SK-N-SH treated with all-trans-retinoic acid at 6 μM for 48 hours (cell line): Measurements from ENCODE around the gene GRIK4.

ENCODE experiments used
- ATAC-seq: fragments of 200-7000 bp; cut with Tn5 transposase; 3 replicates; pipeline ENCODE4 v1.9.1; 2020; ENCODE audit warnings: mild to moderate bottlenecking, moderate library complexity
- ARNTL ChIP-seq: fragments of 450-650 bp; formaldehyde crosslinking; IDR thresholded peaks from 2 replicates; pipeline ENCODE4 v1.5.0; 2020; ENCODE audit warnings: low read depth, mild to moderate bottlenecking, moderate library complexity, borderline replicate concordance
- BACH2 ChIP-seq: fragments of 250-450 bp; sonication (Bioruptor Pico); IDR thresholded peaks from 2 replicates; pipeline ENCODE4 v1.9.0; 2021; ENCODE audit warnings: mild to moderate bottlenecking, borderline replicate concordance
- CREB5 ChIP-seq: fragments of 250-450 bp; sonication (Bioruptor Pico); IDR thresholded peaks from 2 replicates; pipeline ENCODE4 v1.5.1; 2020; ENCODE audit warnings: low read depth, mild to moderate bottlenecking, moderate library complexity
- CSDC2 ChIP-seq: fragments of 250-450 bp; sonication (Bioruptor Pico); IDR thresholded peaks from 2 replicates; pipeline ENCODE4 v1.5.0; 2020; ENCODE audit warnings: mild to moderate bottlenecking, moderate library complexity
- ESRRG ChIP-seq: fragments of 250-450 bp; sonication (Bioruptor Pico); IDR thresholded peaks from 2 replicates; pipeline ENCODE4 v1.6.1; 2021; ENCODE audit warnings: mild to moderate bottlenecking
- GLIS3 ChIP-seq: fragments of 250-450 bp; sonication (Bioruptor Pico); IDR thresholded peaks from 2 replicates; pipeline ENCODE4 v1.5.0; 2020; ENCODE audit warnings: mild to moderate bottlenecking, moderate library complexity
- OSR1 ChIP-seq: fragments of 250-450 bp; sonication (Bioruptor Pico); IDR thresholded peaks from 2 replicates; pipeline ENCODE4 v1.8.0; 2022; ENCODE audit warnings: moderate library complexity, mild to moderate bottlenecking, inconsistent platforms
- PATZ1 ChIP-seq: fragments of 250-450 bp; sonication (Bioruptor Pico); IDR thresholded peaks from 2 replicates; pipeline ENCODE4 v1.8.0; 2020; ENCODE audit warnings: mild to moderate bottlenecking, moderate library complexity, borderline replicate concordance
- PPARA ChIP-seq: fragments of 250-450 bp; sonication (Bioruptor Pico); IDR thresholded peaks from 2 replicates; pipeline ENCODE4 v1.5.0; 2020; ENCODE audit warnings: mild to moderate bottlenecking, borderline replicate concordance
- SNAI2 ChIP-seq: fragments of 250-450 bp; sonication (Bioruptor Pico); IDR thresholded peaks from 2 replicates; pipeline ENCODE4 v1.5.0; 2020; ENCODE audit warnings: mild to moderate bottlenecking, moderate library complexity
- TCF4 ChIP-seq: fragments of 250-450 bp; sonication (Bioruptor Pico); IDR thresholded peaks from 2 replicates; pipeline ENCODE4 v1.8.0; 2021; ENCODE audit warnings: mild to moderate bottlenecking, moderate library complexity, borderline replicate concordance
- TOX ChIP-seq: fragments of 250-450 bp; sonication (Bioruptor Pico); IDR thresholded peaks from 2 replicates; pipeline ENCODE4 v1.8.0; 2021; ENCODE audit warnings: mild to moderate bottlenecking, moderate library complexity, borderline replicate concordance
- ZC3H10 ChIP-seq: fragments of 250-450 bp; sonication (Bioruptor Pico); IDR thresholded peaks from 2 replicates; pipeline ENCODE4 v1.5.1; 2021; ENCODE audit warnings: mild to moderate bottlenecking, moderate library complexity
- ZFP3 ChIP-seq: fragments of 250-450 bp; sonication (Bioruptor Pico); IDR thresholded peaks from 2 replicates; pipeline ENCODE4 v1.5.0; 2020; ENCODE audit warnings: mild to moderate bottlenecking, moderate library complexity
- ZFP30 ChIP-seq: fragments of 450-650 bp; formaldehyde crosslinking; IDR thresholded peaks from 2 replicates; pipeline ENCODE4 v1.5.0; 2022; ENCODE audit warnings: mild to moderate bottlenecking, moderate library complexity
- ZNF8 ChIP-seq: fragments of 450-650 bp; formaldehyde crosslinking; IDR thresholded peaks from 2 replicates; pipeline ENCODE4 v1.5.0; 2020; ENCODE audit warnings: mild to moderate bottlenecking, moderate library complexity
- TF ChIP-seq, protein P1 (sequence below): fragments of 250-450 bp; sonication (Bioruptor Pico); IDR thresholded peaks from 2 replicates; pipeline ENCODE4 v1.5.1; 2021; ENCODE audit warnings: mild to moderate bottlenecking, moderate library complexity
- TF ChIP-seq, protein P2 (sequence below): fragments of 250-450 bp; sonication (Bioruptor Pico); IDR thresholded peaks from 2 replicates; pipeline ENCODE4 v1.8.0; 2021; ENCODE audit warnings: low read depth, mild to moderate bottlenecking, moderate library complexity, borderline replicate concordance

Gene GRIK4

GRCh38 chr11:120966840-120967239, 455.3 kb downstream of the GRIK4 start:
- TF ChIP-seq TCF4 (CRISPR knock-in tag) (no peak), SNAI2 (CRISPR knock-in tag) (no peak), ARNTL (CRISPR knock-in tag) (no peak), ZC3H10 (no peak), PATZ1 (CRISPR knock-in tag) (no peak), OSR1 (CRISPR knock-in tag) (no peak)
- TF ChIP-seq, protein P1, sequence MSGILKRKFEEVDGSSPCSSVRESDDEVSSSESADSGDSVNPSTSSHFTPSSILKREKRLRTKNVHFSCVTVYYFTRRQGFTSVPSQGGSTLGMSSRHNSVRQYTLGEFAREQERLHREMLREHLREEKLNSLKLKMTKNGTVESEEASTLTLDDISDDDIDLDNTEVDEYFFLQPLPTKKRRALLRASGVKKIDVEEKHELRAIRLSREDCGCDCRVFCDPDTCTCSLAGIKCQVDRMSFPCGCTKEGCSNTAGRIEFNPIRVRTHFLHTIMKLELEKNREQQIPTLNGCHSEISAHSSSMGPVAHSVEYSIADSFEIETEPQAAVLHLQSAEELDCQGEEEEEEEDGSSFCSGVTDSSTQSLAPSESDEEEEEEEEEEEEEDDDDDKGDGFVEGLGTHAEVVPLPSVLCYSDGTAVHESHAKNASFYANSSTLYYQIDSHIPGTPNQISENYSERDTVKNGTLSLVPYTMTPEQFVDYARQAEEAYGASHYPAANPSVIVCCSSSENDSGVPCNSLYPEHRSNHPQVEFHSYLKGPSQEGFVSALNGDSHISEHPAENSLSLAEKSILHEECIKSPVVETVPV (CRISPR knock-in tag) = no peak
- no peak for ATAC-seq

GRCh38 chr11:120969993-120970392, 458.4 kb downstream of the GRIK4 start:
- ATAC-seq = no peak
- TF ChIP-seq ARNTL (CRISPR knock-in tag) (no peak), PPARA (CRISPR knock-in tag) (no peak), ZFP3 (CRISPR knock-in tag) (no peak), ESRRG (no peak), GLIS3 (no peak), OSR1 (CRISPR knock-in tag) (no peak), TOX (CRISPR knock-in tag) (no peak), BACH2 (CRISPR knock-in tag) (no peak), TCF4 (CRISPR knock-in tag) (no peak), ZFP30 (CRISPR knock-in tag) (no peak), CSDC2 (CRISPR knock-in tag) (no peak), PATZ1 (CRISPR knock-in tag) (no peak), ZC3H10 (no peak)
- TF ChIP-seq, protein P2, sequence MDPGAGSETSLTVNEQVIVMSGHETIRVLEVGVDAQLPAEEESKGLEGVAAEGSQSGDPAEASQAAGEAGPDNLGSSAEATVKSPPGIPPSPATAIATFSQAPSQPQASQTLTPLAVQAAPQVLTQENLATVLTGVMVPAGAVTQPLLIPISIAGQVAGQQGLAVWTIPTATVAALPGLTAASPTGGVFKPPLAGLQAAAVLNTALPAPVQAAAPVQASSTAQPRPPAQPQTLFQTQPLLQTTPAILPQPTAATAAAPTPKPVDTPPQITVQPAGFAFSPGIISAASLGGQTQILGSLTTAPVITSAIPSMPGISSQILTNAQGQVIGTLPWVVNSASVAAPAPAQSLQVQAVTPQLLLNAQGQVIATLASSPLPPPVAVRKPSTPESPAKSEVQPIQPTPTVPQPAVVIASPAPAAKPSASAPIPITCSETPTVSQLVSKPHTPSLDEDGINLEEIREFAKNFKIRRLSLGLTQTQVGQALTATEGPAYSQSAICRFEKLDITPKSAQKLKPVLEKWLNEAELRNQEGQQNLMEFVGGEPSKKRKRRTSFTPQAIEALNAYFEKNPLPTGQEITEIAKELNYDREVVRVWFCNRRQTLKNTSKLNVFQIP (CRISPR knock-in tag) = no peak
- TF ChIP-seq, protein P1 (CRISPR knock-in tag) = no peak

- ATAC-seq = no peak
These were observed 460.3 kb downstream of the GRIK4 start for GRCh38 chr11:120971825-120972224.

More at GRCh38 chr11:120971825-120972224, 460.3 kb downstream of the GRIK4 start:
- TF ChIP-seq ZNF8 (CRISPR knock-in tag) = no peak
- TF ChIP-seq PPARA (CRISPR knock-in tag) = no peak
- no peak for TF ChIP-seq CREB5 (CRISPR knock-in tag)
- TF ChIP-seq ESRRG = no peak
- TF ChIP-seq TCF4 (CRISPR knock-in tag) = no peak
- TF ChIP-seq TOX (CRISPR knock-in tag) = no peak
